Colonic mucosa (tissue), 4 donors: Measurements from ENCODE around the gene EDA. TPM values are rescaled to one million over a fixed set of nuclear protein-coding genes. Genes with fewer than 3 reads are reported as not detected.

Experiments used
- DNase-seq: peaks from one replicate; pipeline ENCODE4 v3.0.0-alpha.2; 2020
- H3K27ac ChIP-seq: fragments of 200-600 bp; one replicate; pipeline ENCODE4 v1.8.0; 2021
- H3K27me3 ChIP-seq: fragments of 200-600 bp; one replicate; pipeline ENCODE4 v1.8.0; 2021
- H3K36me3 ChIP-seq: fragments of 200-600 bp; one replicate; pipeline ENCODE4 v1.8.0; 2021
- H3K4me1 ChIP-seq: fragments of 200-600 bp; one replicate; pipeline ENCODE4 v1.8.0; 2021; ENCODE audit warnings: mild to moderate bottlenecking
- H3K4me3 ChIP-seq: fragments of 200-600 bp; one replicate; pipeline ENCODE4 v1.8.0; 2021
- H3K9ac ChIP-seq, 2 donors: one replicate each; pipeline ENCODE4 v1.7.0; 2013; ENCODE audit warnings: control low read depth in 2 of 2, low read depth in 2 of 2, low read length in 2 of 2
- H3K9me3 ChIP-seq: fragments of 200-600 bp; one replicate; pipeline ENCODE4 v1.8.0; 2021
- intact Hi-C: fragments of 100-400 bp; cut with DNase I; formaldehyde crosslinking; loops from one replicate; pipeline ENCODE4 v1.14.1; 2022
- total RNA-seq, 2 donors: library from RNA; stranded (reverse); fragmentation: NEBNext Ultra II Directional in 1 of 2; extraction: Animal tissue kit (Norgen Biotek cat#: 25700) in 1 of 2; gene quantifications; one replicate each; pipeline ENCODE4 v1.2.1, GENCODE V29; 2021
- TF ChIP-seq, protein P1 (sequence below): fragments of 200-600 bp; IDR thresholded peaks from one replicate; pipeline ENCODE4 v1.8.0; 2022; ENCODE audit warnings: antibody characterized with exemption, mild to moderate bottlenecking
- donor health status: healthy.
- donor health status: DM: no; HTN: no; CAD: no.
- donor health status: DM: no; HTN: no; CAD: no.

EDA gene
- total RNA-seq, 2 donors from 2014 or later: 1.6 to 1.9 TPM

DNA sequence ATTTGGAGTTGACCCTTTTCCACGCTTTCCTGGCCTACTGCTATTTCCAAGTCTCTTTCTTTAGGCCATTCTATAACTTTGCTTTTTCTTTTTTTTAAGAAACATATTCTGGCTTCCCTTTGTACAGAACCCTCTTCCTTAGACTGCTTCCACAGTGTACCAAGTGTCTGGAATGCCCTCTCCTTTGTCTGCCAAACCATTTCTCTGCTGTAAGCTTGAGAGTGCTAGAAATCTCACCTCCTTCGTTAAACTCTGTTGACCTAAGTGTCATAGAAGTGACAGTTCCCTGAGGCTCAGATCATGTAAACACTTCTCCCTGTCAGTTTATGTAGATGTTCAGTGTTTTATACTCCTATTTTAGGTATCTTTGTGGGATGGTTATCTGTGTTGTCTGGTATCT lies 108.4 kb downstream of the EDA start:
- Histone ChIP-seq H3K4me1 (no peaks in the 10 kb centered on the region), H3K27ac (no peak overlapping the region), H3K27me3 (no peaks in the 10 kb centered on the region), H3K9me3 (no peaks in the 10 kb centered on the region), H3K36me3 (no peaks in the 10 kb centered on the region), H3K9ac (no peak overlapping the region), H3K4me3 (no peak overlapping the region)
- TF ChIP-seq, protein P1, sequence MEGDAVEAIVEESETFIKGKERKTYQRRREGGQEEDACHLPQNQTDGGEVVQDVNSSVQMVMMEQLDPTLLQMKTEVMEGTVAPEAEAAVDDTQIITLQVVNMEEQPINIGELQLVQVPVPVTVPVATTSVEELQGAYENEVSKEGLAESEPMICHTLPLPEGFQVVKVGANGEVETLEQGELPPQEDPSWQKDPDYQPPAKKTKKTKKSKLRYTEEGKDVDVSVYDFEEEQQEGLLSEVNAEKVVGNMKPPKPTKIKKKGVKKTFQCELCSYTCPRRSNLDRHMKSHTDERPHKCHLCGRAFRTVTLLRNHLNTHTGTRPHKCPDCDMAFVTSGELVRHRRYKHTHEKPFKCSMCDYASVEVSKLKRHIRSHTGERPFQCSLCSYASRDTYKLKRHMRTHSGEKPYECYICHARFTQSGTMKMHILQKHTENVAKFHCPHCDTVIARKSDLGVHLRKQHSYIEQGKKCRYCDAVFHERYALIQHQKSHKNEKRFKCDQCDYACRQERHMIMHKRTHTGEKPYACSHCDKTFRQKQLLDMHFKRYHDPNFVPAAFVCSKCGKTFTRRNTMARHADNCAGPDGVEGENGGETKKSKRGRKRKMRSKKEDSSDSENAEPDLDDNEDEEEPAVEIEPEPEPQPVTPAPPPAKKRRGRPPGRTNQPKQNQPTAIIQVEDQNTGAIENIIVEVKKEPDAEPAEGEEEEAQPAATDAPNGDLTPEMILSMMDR: no peak
- intact Hi-C loops: no loop called here
- DNase-seq: no peak

DNA sequence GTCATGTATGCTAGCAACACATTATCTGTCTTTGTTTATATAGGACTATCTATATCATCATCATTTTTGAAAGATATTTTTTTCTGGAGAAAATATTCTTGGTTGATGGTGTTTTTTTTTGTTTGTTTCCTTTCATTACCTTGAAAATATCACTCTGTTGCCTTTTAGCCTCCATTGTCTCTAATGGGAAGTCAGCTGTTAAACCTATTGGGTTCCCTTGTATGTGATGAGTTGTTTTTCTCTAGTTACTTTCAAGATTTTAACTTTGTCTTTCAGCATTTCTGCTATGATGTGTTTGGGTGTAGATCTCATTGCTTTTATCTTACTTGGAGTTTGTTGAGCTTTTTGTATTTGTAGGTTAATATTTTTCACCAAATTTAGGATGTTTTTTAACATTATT lies 124.4 kb downstream of the EDA start:
- no peaks in the 10 kb centered on the region for H3K4me1 ChIP-seq
- no peaks in the 10 kb centered on the region for H3K36me3 ChIP-seq
- intact Hi-C loops: no loop called here
- no peak overlapping the region for H3K27ac ChIP-seq
- TF ChIP-seq, protein P1: no peak
- H3K9ac ChIP-seq: no peak overlapping the region
- H3K4me3 ChIP-seq: no peak overlapping the region
- H3K9me3 ChIP-seq: no peaks in the 10 kb centered on the region
- no peak for DNase-seq
- H3K27me3 ChIP-seq: no peaks in the 10 kb centered on the region

DNA sequence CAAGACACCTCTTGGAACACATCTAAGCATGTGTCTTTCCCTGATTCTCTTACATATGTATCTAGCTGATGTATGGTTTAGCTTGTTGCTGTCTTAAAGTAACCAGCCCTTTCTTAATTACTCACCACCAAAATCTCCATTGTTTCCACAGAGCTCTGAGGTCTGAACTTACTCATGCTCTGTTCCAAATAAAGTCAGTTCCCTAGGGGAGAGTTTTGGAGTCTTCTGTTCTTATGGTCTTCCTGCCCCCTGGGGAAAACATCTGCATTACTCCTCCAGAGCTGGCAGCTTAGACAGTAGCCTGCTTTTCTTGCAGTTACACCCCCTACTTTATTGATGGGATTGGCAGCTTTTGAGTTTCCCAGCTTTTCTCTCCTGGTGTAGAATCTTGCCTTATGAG lies 125.8 kb downstream of the EDA start:
- H3K9ac ChIP-seq: no peak overlapping the region
- H3K9me3 ChIP-seq: no peaks in the 10 kb centered on the region
- H3K4me1 ChIP-seq: no peaks in the 10 kb centered on the region
- H3K4me3 ChIP-seq: no peak overlapping the region
- TF ChIP-seq, protein P1: no peak
- intact Hi-C loops: no loop called here
- no peaks in the 10 kb centered on the region for H3K36me3 ChIP-seq
- H3K27ac ChIP-seq: no peak overlapping the region
- no peaks in the 10 kb centered on the region for H3K27me3 ChIP-seq
- DNase-seq: no peak

DNA sequence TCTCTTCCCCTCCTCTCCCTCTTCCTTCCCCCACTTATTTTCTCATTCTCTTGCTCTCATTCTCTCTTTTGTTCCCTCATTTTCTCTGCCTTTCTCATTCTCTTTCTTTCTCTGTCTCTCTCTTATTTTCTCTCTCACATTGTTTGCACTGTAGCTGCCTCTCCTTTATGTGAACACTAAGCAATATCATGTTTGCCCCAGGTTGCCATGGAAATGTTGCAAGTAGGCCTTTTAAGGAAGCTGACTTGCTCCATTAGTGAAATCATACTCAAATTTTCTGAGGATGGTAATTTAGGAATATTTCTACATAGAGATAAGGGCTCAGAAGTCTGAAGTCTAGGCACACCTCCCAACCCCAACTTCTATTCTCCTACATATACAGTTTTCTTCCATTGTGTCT lies 130.1 kb downstream of the EDA start:
- DNase-seq: no peak
- H3K27ac ChIP-seq: no peak overlapping the region
- TF ChIP-seq, protein P1: no peak
- intact Hi-C loops: no loop called here
- H3K4me1 ChIP-seq: no peaks in the 10 kb centered on the region
- H3K9me3 ChIP-seq: no peaks in the 10 kb centered on the region
- H3K27me3 ChIP-seq: no peaks in the 10 kb centered on the region
- H3K36me3 ChIP-seq: no peaks in the 10 kb centered on the region
- no peak overlapping the region for H3K9ac ChIP-seq
- no peak overlapping the region for H3K4me3 ChIP-seq

DNA sequence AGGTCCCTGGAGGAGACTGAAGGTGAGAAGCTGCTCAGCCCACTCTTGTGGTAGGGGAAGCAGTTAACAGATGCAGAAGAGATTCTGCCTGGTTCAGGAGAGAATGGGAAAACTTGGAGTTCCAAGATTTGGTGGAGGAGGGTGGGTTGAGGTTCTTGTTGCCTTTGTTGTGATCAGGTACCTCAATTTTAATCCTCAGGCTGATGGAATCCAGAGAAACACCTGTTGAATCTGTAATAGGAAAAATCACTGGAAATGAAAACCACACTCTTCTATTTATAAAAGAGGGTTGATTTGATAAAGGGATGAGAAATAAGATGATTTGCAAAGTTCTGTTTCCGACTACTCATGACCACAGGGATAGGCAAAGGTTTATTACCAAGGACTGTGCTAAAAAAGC lies 132.1 kb downstream of the EDA start:
- H3K27me3 ChIP-seq: no peaks in the 10 kb centered on the region
- H3K27ac ChIP-seq: no peak overlapping the region
- H3K36me3 ChIP-seq: no peaks in the 10 kb centered on the region
- no peaks in the 10 kb centered on the region for H3K4me1 ChIP-seq
- no peak for DNase-seq
- H3K4me3 ChIP-seq: no peak overlapping the region
- no peak overlapping the region for H3K9ac ChIP-seq
- H3K9me3 ChIP-seq: no peaks in the 10 kb centered on the region
- intact Hi-C loops: no loop called here
- TF ChIP-seq, protein P1: no peak
